ENCODE data around the gene TMEM165.
A peak's percentile ranks its signal among the peaks of the same experiment; 100 is the strongest.

TMEM165 gene

DNA sequence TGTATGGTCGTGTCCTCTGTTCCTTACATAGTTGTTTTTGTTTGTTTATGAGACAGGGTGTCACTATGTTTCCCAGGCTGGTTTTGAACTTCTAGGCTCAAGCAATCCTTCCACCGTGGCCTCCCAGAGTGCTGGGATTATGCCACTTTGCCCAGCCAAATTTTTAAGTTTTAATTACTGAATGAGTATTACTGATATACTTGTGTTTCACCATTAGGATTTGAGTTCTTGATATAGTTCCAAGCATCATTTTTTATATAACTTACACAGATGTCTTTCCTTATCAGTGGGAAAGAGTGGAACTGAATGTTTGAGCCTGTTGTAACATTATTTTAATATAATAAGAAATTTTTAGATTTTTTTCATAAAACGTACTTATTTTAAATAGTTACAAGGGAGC lies 20.4 kb downstream of the TMEM165 start:
- Histone ChIP-seq H3K4me3 (ENCODE audit: low read depth, low read length) (no peak overlapping the region), H4K91ac (ENCODE audit: low read depth, low read length) (no peak overlapping the region), H3K18ac (ENCODE audit: low read length) (no peak overlapping the region), H2BK12ac (ENCODE audit: low read length) (no peak overlapping the region), H3K27me3 (ENCODE audit: insufficient read depth, low read length) (no peaks in the 10 kb centered on the region), H3K27ac (ENCODE audit: low read depth, low read length) (no peak overlapping the region), H3K79me2 (ENCODE audit: control insufficient read depth, insufficient read depth, low read length, poor library complexity) (no peaks in the 10 kb centered on the region), H4K8ac (ENCODE audit: low read depth, low read length) (no peak overlapping the region), H2BK5ac (ENCODE audit: low read depth, low read length, poor library complexity) (no peak overlapping the region), H2BK120ac (ENCODE audit: insufficient read depth, low read length, poor library complexity) (no peak overlapping the region), H3K14ac (ENCODE audit: low read length) (no peak overlapping the region), H2AK5ac (ENCODE audit: low read length) (no peak overlapping the region), H2AFZ (ENCODE audit: insufficient read depth, low read length, poor library complexity) (no peak overlapping the region), H3K9ac (ENCODE audit: low read length) (no peak overlapping the region), H3K79me1 (ENCODE audit: low read length) (no peaks in the 10 kb centered on the region), H4K12ac (ENCODE audit: low read depth, low read length) (no peak overlapping the region), H3K4ac (ENCODE audit: low read depth, low read length) (no peak overlapping the region), H3K23ac (ENCODE audit: low read length) (no peak overlapping the region), H3K36me3 (ENCODE audit: control insufficient read depth in 1 of 2, insufficient read depth in 2 of 2, low read length in 2 of 2) (peaks cover 26 to 38% of the 10 kb centered on the region in 2 experiments), H3K9me3 (ENCODE audit: insufficient read depth, low read depth, low read length) (no peaks in the 10 kb centered on the region), H3K4me2 (ENCODE audit: low read length) (no peak overlapping the region), H3K4me1 (ENCODE audit: control insufficient read depth in 1 of 2, insufficient read depth in 2 of 2, low read length in 2 of 2) (no peaks in the 10 kb centered on the region)
- WGBS (ENCODE audit: extremely low coverage, insufficient coverage, insufficient read length): no CpG with 5 or more reads among the region's 3 CpGs
- DNase-seq: no peak

DNA sequence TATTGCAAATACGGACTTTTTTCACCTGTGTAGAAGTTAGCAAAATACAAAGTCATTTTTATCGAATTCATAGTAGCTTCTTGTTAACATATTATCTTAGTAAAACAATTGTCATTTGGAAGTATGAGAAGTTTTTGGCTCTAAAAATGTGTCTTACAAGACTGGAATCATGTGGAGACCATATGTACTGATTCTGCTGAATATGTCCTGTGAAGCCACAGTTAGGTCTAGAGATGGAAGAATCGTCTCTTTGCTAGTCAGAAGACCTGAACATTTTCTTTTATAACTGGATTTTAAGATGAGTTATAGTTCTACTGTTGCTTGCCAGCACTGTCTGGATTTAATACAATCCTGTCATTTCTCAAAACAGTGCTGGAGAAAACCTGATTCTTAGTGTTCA lies 29.0 kb downstream of the TMEM165 start:
- Histone ChIP-seq H3K23ac (ENCODE audit: low read length) (no peak overlapping the region), H3K27me3 (ENCODE audit: insufficient read depth, low read length) (no peaks in the 10 kb centered on the region)

DNA sequence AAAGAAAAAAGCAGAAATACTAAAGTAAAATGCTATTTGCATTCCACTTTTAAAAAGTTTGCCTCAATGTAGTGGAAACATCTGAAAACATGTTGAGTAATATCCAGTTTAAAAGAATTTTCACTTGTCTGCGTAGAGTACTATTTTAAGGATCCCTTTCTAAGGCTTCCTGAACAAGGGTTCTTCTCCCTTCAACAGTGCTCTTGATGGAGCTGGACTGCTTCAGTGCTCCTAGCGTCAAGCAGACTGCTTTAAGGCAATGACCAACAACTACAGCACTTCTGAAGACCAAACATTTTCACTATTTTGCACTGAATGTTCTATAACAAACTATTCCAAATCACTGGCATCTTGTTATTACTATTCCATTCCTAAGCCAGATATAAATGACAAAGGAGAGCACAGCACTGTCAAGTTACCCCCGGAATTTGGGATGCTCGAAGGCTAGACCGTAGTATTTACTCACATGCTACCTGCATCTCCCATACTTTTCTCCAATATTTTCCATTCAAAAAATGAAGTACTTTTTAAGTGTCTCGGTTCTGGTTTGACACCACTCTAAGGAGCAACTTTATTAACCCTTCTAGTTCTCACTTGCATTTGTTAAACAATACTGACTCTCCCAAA lies 36.1 kb downstream of the TMEM165 start:
- Histone ChIP-seq H2BK5ac (ENCODE audit: low read depth, low read length, poor library complexity) (no peak overlapping the region), H4K12ac (ENCODE audit: low read depth, low read length) (no peak overlapping the region), H3K4me2 (ENCODE audit: low read length) (no peak overlapping the region), H3K4me1 (ENCODE audit: control insufficient read depth in 1 of 2, insufficient read depth in 2 of 2, low read length in 2 of 2) (no peaks in the 10 kb centered on the region), H3K36me3 (ENCODE audit: control insufficient read depth in 1 of 2, insufficient read depth in 2 of 2, low read length in 2 of 2) (peaks cover 8 to 18% of the 10 kb centered on the region in 2 experiments), H3K79me2 (ENCODE audit: control insufficient read depth, insufficient read depth, low read length, poor library complexity) (no peaks in the 10 kb centered on the region), H4K91ac (ENCODE audit: low read depth, low read length) (no peak overlapping the region), H3K4ac (ENCODE audit: low read depth, low read length) (no peak overlapping the region), H4K8ac (ENCODE audit: low read depth, low read length) (no peak overlapping the region), H3K14ac (ENCODE audit: low read length) (no peak overlapping the region), H3K27me3 (ENCODE audit: insufficient read depth, low read length) (no peaks in the 10 kb centered on the region), H3K23ac (ENCODE audit: low read length) (no peak overlapping the region), H3K18ac (ENCODE audit: low read length) (no peak overlapping the region), H2AFZ (ENCODE audit: insufficient read depth, low read length, poor library complexity) (no peak overlapping the region), H3K9ac (ENCODE audit: low read length) (no peak overlapping the region), H2BK120ac (ENCODE audit: insufficient read depth, low read length, poor library complexity) (no peak overlapping the region), H3K27ac (ENCODE audit: low read depth, low read length) (no peak overlapping the region), H3K4me3 (ENCODE audit: low read depth, low read length) (no peak overlapping the region), H2BK12ac (ENCODE audit: low read length) (no peak overlapping the region), H3K79me1 (ENCODE audit: low read length) (no peaks in the 10 kb centered on the region), H2AK5ac (ENCODE audit: low read length) (no peak overlapping the region), H3K9me3 (ENCODE audit: insufficient read depth, low read depth, low read length) (no peaks in the 10 kb centered on the region)
- no CpG with 5 or more reads among the region's 6 CpGs for WGBS (ENCODE audit: extremely low coverage, insufficient coverage, insufficient read length)
- DNase-seq: no peak

More for the DNA sequence above, 29.0 kb downstream of the TMEM165 start:
- Histone ChIP-seq H2BK12ac (ENCODE audit: low read length) (no peak overlapping the region), H3K27ac (ENCODE audit: low read depth, low read length) (no peak overlapping the region), H3K4me1 (ENCODE audit: control insufficient read depth in 1 of 2, insufficient read depth in 2 of 2, low read length in 2 of 2) (no peaks in the 10 kb centered on the region), H4K91ac (ENCODE audit: low read depth, low read length) (no peak overlapping the region), H3K14ac (ENCODE audit: low read length) (no peak overlapping the region), H3K79me2 (ENCODE audit: control insufficient read depth, insufficient read depth, low read length, poor library complexity) (no peaks in the 10 kb centered on the region), H3K4me3 (ENCODE audit: low read depth, low read length) (no peak overlapping the region), H3K18ac (ENCODE audit: low read length) (no peak overlapping the region), H2BK120ac (ENCODE audit: insufficient read depth, low read length, poor library complexity) (no peak overlapping the region), H4K12ac (ENCODE audit: low read depth, low read length) (no peak overlapping the region), H3K9me3 (ENCODE audit: insufficient read depth, low read depth, low read length) (no peaks in the 10 kb centered on the region), H4K8ac (ENCODE audit: low read depth, low read length) (no peak overlapping the region), H3K4ac (ENCODE audit: low read depth, low read length) (no peak overlapping the region), H3K9ac (ENCODE audit: low read length) (no peak overlapping the region), H3K79me1 (ENCODE audit: low read length) (no peaks in the 10 kb centered on the region), H3K4me2 (ENCODE audit: low read length) (no peak overlapping the region), H2BK5ac (ENCODE audit: low read depth, low read length, poor library complexity) (no peak overlapping the region), H2AFZ (ENCODE audit: insufficient read depth, low read length, poor library complexity) (no peak overlapping the region), H2AK5ac (ENCODE audit: low read length) (no peak overlapping the region), H3K36me3 (ENCODE audit: control insufficient read depth in 1 of 2, insufficient read depth in 2 of 2, low read length in 2 of 2) (peaks cover 35 to 42% of the 10 kb centered on the region in 2 experiments)
- no CpG with 5 or more reads among the region's 3 CpGs for WGBS (ENCODE audit: extremely low coverage, insufficient coverage, insufficient read length)
- DNase-seq: no peak

DNA sequence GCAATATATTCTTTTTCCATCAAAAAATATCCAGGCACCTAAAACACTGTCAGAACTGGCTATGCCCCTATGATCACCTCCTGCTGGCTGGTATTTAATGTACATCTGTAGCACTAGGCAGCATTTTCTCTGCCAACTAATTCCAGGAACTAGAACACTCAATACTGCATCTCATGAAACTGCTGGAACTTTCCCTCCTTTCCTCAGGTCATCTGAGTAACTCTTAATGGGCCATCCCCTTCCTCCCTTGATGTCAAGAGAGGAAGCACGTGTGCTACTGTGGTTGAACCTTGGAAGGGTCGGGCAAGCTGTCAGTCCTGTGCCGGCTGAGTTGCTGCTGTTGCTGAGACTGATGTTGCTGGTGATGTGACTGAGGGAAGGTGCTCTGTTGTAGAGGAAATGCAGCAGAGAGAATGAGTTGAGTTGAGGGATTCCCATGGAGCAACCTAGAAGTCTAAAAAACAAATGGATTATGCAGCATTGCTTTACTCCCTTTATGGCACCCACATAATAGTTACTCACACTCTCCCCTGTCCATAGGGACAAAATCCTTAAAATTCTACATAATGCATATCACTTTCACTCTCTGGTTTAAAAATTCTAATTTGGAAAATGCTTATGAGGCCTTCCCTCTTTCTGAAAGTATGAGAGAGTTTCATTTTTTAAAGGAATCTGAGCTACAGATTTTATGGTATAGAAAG lies 39.5 kb downstream of the TMEM165 start:
- Histone ChIP-seq H3K23ac (ENCODE audit: low read length) (no peak overlapping the region), H3K9ac (ENCODE audit: low read length) (no peak overlapping the region), H2BK5ac (ENCODE audit: low read depth, low read length, poor library complexity) (no peak overlapping the region), H2AK5ac (ENCODE audit: low read length) (no peak overlapping the region), H4K8ac (ENCODE audit: low read depth, low read length) (no peak overlapping the region), H4K12ac (ENCODE audit: low read depth, low read length) (no peak overlapping the region), H3K27me3 (ENCODE audit: insufficient read depth, low read length) (no peaks in the 10 kb centered on the region), H3K79me1 (ENCODE audit: low read length) (no peaks in the 10 kb centered on the region), H2BK12ac (ENCODE audit: low read length) (no peak overlapping the region), H3K14ac (ENCODE audit: low read length) (no peak overlapping the region), H2AFZ (ENCODE audit: insufficient read depth, low read length, poor library complexity) (no peak overlapping the region), H3K36me3 (ENCODE audit: control insufficient read depth in 1 of 2, insufficient read depth in 2 of 2, low read length in 2 of 2) (peaks cover 7 to 14% of the 10 kb centered on the region in 2 experiments), H4K91ac (ENCODE audit: low read depth, low read length) (no peak overlapping the region), H3K18ac (ENCODE audit: low read length) (no peak overlapping the region), H3K27ac (ENCODE audit: low read depth, low read length) (no peak overlapping the region), H2BK120ac (ENCODE audit: insufficient read depth, low read length, poor library complexity) (no peak overlapping the region), H3K4ac (ENCODE audit: low read depth, low read length) (no peak overlapping the region), H3K9me3 (ENCODE audit: insufficient read depth, low read depth, low read length) (no peaks in the 10 kb centered on the region), H3K4me3 (ENCODE audit: low read depth, low read length) (peak overlapping the region; percentile 37), H3K4me2 (ENCODE audit: low read length) (no peak overlapping the region), H3K4me1 (ENCODE audit: control insufficient read depth in 1 of 2, insufficient read depth in 2 of 2, low read length in 2 of 2) (no peaks in the 10 kb centered on the region), H3K79me2 (ENCODE audit: control insufficient read depth, insufficient read depth, low read length, poor library complexity) (no peaks in the 10 kb centered on the region)
- DNase-seq: peak; percentile 33 to 75
- WGBS (ENCODE audit: extremely low coverage, insufficient coverage, insufficient read length): no CpG with 5 or more reads among the region's 3 CpGs

Measured in trophoblast cell (in vitro differentiated cells and primary cell).